ENCODE measurements around the gene FGF18.
"Not testable (repeated sequence)": the region's sequence is repeated elsewhere in the genome, so short reads cannot be mapped to it uniquely, and the experiment has no call there.

FGF18 gene, protein sequence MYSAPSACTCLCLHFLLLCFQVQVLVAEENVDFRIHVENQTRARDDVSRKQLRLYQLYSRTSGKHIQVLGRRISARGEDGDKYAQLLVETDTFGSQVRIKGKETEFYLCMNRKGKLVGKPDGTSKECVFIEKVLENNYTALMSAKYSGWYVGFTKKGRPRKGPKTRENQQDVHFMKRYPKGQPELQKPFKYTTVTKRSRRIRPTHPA

DNA sequence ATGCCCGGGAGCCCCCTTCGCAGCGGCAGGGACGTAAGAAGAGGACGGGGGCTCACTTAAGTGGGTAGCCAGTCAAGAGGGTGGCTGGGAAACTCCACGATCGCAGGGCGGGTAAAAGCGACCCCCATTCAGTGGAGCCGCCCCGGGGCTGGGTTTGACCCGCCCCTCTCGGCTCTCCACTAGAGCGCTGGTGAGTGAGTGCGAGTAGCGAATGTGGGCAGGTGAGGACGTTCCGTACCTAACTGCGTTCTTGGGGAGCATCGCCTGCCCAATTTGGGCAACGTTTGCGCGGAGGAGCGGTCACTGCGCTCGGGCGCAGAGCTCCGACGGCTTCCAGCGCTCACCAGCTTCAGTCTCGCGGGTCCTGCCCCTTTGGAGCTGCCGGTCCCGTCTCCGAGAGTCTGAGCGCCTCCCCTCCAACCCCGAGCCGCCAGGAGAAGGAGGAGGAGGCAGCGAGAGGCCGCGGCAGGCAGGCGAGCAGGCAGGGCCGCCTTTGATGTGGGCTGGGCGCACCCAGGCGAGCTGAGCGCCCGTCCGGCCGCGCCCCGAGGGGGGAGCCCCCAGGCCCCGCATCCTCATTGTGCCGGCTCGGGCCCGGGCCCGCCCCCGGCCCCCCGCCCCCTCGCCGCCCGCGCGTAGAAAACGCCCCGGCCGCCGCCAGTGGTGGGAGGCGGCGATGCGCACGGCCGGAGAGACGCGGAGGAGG is at the start of gene FGF18:
Gene FGF18, plus strand, starts transcription at position 666 of the 706 bp plus-strand sequence. CDS start 553 bp downstream, outside the sequence.
- no peak for DNase-seq (ENCODE audit: low read depth)

DNA sequence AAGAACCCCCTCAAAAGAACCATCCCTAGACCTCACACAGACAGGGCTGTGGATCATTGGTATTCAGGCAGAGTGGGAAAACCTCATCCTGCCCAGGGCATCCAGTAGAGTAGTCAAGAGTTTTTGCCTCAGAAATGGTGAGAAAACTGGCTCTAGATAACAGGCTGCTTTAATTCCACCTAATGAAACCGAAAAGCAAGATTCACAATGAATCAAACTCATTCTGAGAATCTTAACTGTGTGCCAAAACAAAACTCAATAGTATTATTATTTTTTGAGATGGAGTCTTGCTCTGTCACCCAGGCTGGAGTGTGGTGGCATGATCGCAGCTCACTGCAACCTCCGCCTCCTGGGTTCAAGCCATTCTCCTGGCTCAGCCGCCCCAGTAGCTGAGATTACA is 49.5 kb upstream of the FGF18 start:
- no peak for DNase-seq (ENCODE audit: low read depth)

GRCh38 chr5:171370881-171371280 is 48.6 kb upstream of the FGF18 start:
- DNase-seq (ENCODE audit: low read depth): not testable (repeated sequence)

DNA sequence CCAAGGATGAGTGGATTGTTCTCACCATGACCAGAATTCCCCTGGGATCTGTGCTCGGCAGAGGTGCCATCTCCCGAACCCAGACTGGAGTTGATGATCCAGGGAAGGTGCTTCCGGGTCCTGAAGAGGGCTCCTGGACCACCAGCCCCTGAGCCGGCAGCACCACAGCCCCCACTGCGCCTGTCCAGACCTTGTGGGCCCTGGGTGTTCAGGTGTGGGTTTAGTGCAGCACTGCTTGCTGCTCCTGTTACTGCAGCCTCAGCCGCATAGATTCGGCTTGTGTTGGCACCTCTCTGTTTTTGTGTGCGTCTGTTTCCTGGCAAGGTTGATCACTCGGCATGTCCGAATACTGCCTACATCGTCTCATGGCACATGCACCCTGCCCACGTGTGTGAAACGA is 48.1 kb upstream of the FGF18 start:
- DNase-seq (ENCODE audit: low read depth): no peak

DNA sequence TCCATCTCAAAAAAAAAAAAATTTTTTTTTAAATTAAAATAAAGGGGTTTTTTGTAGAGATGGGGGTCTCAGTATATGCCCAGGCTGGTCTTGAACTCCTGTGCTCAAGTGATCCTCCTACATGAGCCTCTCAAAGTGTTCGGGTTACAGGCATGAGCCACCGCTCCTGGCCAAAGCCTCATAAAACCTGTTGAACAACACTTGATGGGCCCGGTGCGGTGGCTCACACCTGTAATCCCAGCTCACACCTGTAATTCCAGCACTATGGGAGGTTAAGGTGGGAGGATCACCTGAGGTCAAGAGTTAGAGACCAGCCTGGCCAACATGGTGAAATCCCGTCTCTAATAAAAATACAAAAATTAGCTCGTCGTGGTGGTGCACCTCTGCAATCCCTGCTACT is 39.5 kb upstream of the FGF18 start:
- no peak for DNase-seq (ENCODE audit: low read depth)

- DNase-seq (ENCODE audit: low read depth): not testable (repeated sequence)
These were observed 35.0 kb upstream of the FGF18 start for GRCh38 chr5:171384416-171384815.

- peak; percentile 41 for DNase-seq (ENCODE audit: low read depth)
These were observed 34.4 kb upstream of the FGF18 start for GRCh38 chr5:171384999-171385398.

- DNase-seq (ENCODE audit: low read depth): no peak
These were observed 33.3 kb upstream of the FGF18 start for GRCh38 chr5:171386006-171386671.

- DNase-seq (ENCODE audit: low read depth): no peak
These were observed 32.5 kb upstream of the FGF18 start for GRCh38 chr5:171386861-171387344.

GRCh38 chr5:171387345-171387969 is 32.0 kb upstream of the FGF18 start, which contains the start of gene NPM1:
NPM1 (plus strand) TSS chr5:171387849; CDS start chr5:171387949, 100 bp downstream.
- peak; percentile 98 for DNase-seq (ENCODE audit: low read depth)

DNA sequence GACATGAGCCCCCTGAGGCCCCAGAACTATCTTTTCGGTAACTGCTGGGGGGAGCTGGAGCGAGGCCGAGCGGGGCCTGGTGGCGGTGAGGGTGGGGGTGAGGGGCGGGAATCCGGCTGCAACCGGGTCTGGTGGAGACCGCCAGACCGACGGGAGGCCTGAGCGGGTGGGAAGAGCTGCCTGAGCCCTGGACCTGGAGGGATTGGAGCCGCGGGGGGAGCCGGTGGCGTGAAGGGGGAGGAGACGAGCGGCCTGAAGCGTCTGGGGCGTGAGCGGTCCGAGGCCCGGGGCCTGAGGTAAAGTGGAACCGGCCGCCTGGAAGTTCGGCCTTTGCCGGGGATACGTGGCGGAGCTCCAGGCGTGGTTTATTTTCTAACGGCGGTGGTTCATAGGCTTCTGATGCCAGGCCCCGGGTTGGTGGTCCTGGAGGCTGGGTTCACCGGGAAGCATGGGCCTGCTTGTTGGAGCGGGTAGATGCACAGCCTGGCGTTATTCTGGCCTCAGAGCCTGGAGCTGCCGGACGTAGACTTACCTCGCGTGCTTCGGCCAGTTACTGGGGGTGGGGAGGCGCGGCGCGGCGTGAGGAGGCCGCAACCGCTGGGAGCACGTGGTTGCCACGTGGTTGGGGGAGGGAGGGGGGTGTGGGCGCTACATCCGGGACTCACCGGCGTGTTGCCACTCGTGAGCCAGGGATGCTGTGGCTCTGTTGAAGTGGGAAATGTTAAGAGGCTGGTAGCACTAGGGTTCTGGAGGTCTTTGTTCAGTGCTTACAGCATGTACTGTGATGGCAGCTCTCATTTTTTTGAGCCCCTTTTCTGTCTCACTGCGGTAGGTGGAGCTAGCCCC is 31.3 kb upstream of the FGF18 start:
- peak; percentile 78 for DNase-seq (ENCODE audit: low read depth)

GRCh38 chr5:171388816-171389168 is 30.7 kb upstream of the FGF18 start:
- no peak for DNase-seq (ENCODE audit: low read depth)

GRCh38 chr5:171390883-171391677 is 28.4 kb upstream of the FGF18 start:
- DNase-seq (ENCODE audit: low read depth): no peak

GRCh38 chr5:171391996-171392577 is 27.4 kb upstream of the FGF18 start:
- DNase-seq (ENCODE audit: low read depth): no peak

GRCh38 chr5:171392585-171393159 is 26.8 kb upstream of the FGF18 start:
- DNase-seq (ENCODE audit: low read depth): no peak

DNA sequence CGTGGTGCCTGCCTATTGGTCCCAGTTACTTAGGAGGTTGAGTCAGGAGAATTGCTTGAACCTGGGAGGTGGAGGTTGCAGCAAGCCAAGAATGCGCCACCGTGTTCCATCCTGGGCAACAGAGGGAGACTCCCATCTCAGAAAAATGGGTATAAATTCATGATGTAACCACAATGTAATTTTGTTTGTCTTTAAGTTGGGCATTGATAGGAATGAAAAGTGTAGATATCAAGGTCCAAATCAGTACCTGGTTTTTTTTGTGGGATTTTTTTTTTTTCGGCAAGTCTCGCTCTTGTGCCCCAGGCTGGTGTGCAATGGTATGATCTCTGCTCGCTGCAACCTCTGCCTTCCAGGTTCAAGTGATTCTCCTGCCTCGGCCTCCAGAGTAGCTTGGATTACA is 24.4 kb upstream of the FGF18 start:
- no peak for DNase-seq (ENCODE audit: low read depth)

GRCh38 chr5:171396583-171396982 is 22.9 kb upstream of the FGF18 start:
- DNase-seq (ENCODE audit: low read depth): not testable (repeated sequence)

GRCh38 chr5:171397190-171397589 is 22.3 kb upstream of the FGF18 start:
- DNase-seq (ENCODE audit: low read depth): no peak

- no peak for DNase-seq (ENCODE audit: low read depth)
These were observed 21.8 kb upstream of the FGF18 start for GRCh38 chr5:171397599-171397998.

- DNase-seq (ENCODE audit: low read depth): not testable (repeated sequence)
These were observed 20.8 kb upstream of the FGF18 start for GRCh38 chr5:171398660-171399059.
